ENCODE data around the gene PRDX1.
A peak's percentile ranks its signal among the peaks of the same experiment; 100 is the strongest.
"Not testable (repeated sequence)": the region's sequence is repeated elsewhere in the genome, so short reads cannot be mapped to it uniquely, and the experiment has no call there.

Gene PRDX1

GRCh38 chr1:45503462-45504360 lies 18.0 kb downstream of the PRDX1 start:
- DNase-seq (ENCODE audit: low spot score), result no peak

DNA sequence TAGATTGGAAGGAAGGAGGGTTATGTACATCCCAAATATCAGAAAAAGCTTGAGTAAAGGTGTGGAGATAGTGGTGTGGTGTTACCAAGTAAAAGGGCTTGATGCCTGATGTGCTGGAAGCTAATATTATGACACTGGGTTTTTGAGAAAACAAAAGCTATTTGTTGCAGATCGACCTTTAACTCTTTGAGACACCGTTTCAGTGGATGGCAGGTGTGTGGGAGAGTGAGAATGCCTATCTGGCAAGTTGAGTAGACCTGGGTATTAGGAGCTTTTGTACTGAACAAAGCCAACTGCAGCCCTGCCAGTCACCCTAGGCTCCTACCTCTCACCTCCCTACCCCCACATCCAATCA lies 20.2 kb downstream of the PRDX1 start:
- DNase-seq (ENCODE audit: low spot score), result no peak

DNA sequence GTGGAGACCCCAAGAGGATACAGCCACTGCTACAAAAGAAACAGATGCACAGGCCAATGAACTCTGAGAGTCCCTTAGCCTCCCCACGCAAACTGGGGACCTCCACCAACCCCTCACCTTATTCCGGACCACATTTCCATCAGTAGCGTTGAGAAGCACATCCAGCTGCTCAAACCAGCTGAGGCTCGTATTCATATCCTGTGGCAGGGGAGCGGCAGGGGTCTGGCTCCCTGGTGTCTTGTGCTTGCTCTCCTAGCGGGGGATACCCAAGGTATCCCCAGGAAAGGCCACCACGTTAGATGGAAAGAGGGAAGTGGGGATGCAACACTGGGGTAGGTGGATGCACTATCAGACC lies 22.3 kb downstream of the PRDX1 start:
- DNase-seq (ENCODE audit: low spot score), result no peak

DNA sequence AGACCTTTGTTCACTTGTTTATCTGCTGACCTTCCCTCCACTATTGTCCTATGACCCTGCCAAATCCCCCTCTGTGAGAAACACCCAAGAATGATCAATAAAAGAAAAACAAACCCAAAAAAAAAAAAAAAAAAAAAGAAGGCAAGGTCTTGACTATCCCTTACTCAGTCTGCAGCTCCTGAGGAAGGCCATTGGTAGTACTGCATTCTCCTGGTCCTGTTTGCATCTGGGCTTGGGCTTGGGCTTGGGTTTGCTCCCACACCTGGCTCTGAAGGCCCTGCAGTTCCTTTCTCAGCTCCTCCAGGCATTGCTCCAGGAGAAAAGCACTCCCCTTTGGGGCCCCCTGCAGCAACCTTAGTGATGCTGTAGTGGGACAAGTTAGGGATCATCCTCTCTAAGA lies 23.4 kb downstream of the PRDX1 start:
- no peak for DNase-seq (ENCODE audit: low spot score)

- DNase-seq (ENCODE audit: low spot score), result peak; percentile 48
These were observed 28.5 kb downstream of the PRDX1 start for GRCh38 chr1:45493116-45493697.

DNA sequence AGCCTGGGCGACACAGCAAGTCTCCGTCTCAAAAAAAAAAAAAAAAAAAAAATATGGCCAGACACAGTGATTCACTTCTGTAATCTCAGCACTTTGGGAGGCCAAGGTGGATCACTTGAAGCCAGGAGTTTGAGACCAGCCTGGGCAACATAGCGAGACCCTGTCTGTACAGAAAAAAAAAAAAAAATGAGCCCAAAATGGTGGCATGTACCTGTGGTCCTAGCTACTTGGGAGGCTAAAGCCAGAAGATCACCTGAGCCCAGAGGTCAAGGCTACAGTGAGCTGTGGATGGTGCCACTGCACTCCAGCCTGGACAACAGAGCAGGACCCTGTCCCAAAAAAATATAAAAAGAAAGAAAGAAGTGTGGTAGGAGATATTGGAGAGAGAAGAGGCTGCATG lies 29.0 kb downstream of the PRDX1 start:
- DNase-seq (ENCODE audit: low spot score), result no peak

GRCh38 chr1:45491487-45492260 lies 30.0 kb downstream of the PRDX1 start:
- no peak for DNase-seq (ENCODE audit: low spot score)

- DNase-seq (ENCODE audit: low spot score), result peak; percentile 99
These were observed 30.8 kb downstream of the PRDX1 start, which contains the start of gene TESK2 for GRCh38 chr1:45490626-45491486. Gene TESK2 (minus strand): TSS chr1:45491163. CDS start chr1:45457785, 33,378 bp downstream.

DNA sequence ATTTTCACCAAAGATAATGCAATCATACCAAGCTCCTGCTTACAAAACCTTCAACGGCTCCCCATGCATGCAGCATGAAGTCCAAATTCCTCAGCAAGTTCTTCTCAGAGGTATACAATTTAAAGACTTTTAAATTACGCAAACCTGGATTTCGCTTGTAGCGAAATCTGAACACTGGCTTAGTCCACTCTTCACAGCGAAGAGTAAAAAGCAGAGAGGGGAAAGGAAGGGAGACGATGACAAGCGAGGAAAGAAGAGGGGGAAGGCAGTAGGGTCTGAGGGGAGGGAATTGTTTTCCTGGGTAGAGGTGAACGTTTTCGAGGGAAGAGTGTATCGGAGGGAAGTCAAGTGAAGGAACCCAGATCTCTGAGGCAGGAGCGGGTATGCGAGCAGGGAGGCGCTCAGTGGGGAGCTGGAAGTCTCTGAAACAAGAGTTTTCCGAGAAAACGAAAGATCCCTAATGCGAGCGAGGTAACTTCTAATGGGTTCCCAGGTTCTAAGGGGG lies 31.5 kb downstream of the PRDX1 start:
- DNase-seq (ENCODE audit: low spot score), result peak; percentile 47

DNA sequence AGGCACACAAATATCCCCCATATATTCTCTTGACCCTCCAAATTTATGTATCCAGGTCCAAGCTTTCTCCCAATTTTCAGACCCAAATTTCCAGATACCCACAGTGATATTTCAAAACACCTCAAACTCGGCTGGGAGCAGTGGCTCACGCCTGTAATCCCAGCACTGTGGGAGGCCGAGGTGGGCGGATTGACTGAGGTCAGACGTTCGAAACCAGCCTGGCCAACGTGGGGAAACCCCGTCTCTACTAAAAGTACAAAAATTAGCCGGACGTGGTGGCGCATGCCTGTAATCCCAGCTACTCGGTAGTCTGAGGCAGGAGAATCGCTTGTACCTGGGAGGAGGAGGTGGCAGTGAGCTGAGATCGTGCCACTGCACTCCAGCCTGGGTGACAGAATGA lies 32.3 kb downstream of the PRDX1 start:
- not testable (repeated sequence) for DNase-seq (ENCODE audit: low spot score)

- DNase-seq (ENCODE audit: low spot score), result no peak
These were observed 32.9 kb downstream of the PRDX1 start for GRCh38 chr1:45488666-45489377.

DNA sequence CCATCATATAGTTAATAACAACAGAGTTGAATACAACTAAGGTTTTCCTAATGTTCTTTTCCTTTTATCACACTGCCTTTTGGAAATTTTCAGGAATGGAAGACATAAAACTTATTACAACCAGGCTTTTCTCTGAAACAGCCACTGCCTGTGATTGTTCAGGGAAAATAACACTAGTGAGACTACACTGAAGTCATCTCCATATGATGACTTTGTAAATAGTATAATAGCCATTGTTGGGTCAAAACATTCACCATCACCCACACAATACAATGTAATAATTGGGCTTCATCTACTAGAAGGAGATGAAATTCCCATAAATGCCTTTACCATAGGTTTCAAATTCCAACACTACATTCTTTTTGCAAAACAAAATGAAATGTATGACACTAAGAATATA lies 35.7 kb downstream of the PRDX1 start:
- DNase-seq (ENCODE audit: low spot score), result no peak

DNA sequence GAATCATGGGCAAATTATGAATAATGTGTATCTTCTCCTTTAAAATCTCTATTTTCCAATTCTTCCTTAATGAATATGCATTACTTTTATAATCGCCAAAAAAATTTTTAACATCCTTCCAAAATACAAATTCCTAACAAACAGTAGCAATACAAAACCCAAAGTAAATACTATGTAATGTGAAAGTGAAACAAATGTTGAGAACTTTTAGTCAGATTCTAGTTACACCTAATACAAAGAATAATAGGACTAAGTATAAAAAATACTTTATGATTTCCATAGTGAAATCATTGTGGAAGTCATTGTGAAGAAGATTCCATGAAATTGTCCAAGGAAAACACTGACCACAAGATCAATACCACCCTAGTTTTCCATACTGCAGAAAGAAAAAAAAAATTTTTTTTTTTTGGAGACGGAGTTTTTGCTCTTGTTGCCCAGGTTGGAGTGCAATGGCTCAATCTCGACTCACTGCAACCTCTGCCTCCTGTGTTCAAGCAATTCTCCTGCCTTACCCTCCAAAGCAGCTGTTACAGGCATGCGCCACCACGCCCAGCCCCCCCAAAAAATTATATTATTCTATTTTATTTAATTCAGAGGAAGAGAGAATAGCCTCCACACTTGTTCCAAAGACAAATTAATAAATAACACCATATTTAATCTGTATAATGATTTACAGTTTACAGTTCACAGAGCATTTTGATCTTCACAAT lies 42.5 kb downstream of the PRDX1 start:
- no peak for DNase-seq (ENCODE audit: low spot score)

- no peak for DNase-seq (ENCODE audit: low spot score)
These were observed 43.4 kb downstream of the PRDX1 start for GRCh38 chr1:45478121-45478814.

DNA sequence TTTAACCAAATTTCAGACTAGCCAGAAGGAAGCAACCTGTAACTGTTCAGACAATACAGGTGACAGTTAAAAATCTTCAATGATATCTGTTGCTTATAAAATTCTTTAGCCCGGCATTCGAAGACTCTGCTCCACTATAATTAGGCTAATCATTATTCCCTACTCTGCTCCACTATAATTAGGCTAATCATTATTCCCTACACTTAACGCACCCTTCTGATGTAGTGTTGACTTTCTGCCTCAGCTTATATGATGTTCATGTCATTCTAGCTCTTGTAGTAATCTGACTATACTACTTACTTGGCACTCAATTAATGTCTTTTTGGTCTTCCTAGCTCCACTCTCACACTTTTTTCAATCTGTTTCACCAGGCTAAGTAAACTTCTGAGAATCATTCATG lies 44.0 kb downstream of the PRDX1 start:
- no peak for DNase-seq (ENCODE audit: low spot score)

DNA sequence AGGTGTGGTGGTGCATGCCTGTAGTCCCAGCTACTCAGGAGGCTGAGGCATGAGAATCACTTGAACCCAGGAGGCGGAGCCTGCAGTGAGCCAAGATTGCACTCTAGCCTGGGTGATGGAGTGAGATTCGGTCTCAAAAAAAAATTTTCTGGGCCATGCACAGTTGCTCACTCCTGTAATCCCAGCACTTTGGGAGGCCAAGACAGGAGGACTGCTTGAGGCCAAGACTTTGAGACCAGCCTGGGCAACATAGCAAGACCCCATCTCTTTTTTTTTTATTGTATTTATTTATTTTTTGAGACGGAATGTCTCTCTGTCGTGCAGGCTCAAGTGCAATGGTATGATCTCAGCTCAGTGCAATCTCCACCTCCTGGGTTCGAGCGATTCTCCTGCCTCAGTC lies 47.5 kb downstream of the PRDX1 start:
- not testable (repeated sequence) for DNase-seq (ENCODE audit: low spot score)

DNA sequence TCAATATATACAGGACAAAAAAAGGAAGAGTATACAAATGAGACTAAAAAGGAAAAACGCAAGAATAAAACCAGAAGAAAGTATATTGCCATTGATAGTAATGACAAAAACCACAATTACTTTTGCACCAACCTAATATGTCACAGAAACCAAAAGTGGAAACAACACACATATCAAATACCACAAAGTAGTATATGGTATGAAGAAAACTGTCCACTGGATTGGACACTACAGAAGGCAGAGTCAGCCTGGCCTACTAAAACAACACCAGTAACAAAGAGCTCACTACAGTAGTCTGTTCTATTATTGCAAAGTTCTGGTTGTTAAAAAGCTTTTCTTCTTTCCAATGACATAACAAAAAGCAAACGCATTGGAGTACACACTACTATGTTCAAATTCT lies 48.4 kb downstream of the PRDX1 start:
- DNase-seq (ENCODE audit: low spot score), result no peak

DNA sequence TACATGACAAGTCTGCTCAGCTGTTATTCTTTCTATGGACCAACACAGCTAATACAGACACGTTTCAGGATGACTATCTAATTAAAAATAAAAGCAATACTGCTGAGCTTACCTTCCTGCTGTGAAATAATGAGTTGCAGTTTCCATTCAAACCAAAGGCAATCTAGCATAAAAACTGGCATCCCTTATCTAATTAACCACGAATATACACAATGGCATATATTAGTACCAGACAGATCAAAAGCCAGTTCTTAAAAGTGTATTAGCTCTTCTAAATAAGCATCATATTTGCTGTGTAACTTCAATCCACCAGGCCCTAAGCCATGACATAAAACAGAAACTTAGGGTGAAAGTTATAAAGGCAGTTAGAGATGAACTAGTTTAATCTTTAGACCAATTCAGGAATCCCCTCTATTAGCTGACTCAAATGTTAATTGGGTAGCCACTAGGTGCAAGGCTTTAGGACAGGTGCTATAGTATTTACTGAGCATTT lies 51.3 kb downstream of the PRDX1 start:
- no peak for DNase-seq (ENCODE audit: low spot score)

DNA sequence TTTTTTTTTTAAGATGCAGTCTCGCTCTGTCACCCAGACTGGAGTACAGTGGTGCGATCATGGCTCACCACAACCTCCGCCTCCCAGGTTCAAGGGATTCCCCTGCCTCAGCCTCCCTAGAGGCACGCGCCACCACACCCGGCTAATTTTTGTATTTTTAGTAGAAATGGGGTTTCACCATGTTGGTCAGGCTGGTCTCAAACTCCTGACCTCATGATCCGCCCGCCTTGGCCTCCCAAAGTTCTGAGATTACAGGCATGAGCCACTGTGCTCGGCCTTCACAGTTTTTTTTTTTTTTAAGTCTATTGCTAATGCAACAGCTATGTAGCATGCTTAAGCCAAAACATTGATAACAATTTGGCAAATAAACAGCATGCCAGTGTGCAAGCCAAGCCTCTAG lies 54.3 kb downstream of the PRDX1 start:
- not testable (repeated sequence) for DNase-seq (ENCODE audit: low spot score)

DNA sequence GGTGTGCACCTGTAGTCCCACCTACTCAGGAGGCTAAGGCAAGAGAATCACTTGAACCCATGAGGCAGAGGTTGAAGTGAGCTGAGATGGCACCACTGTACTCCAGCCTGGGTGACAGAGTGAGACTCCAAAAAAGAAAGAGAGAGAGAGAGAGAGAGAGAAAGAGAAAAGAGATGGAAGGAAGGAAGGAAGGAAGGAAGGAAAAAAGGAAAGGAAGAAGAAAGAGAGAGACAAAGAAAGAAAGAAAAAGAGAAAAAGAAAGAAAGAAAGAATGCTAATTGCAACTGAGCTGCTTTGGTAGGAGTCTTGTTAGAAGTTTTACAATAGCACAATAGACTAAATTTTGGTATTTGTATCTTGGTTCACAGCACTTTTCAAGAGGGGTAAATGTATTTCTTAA lies 56.4 kb downstream of the PRDX1 start:
- DNase-seq (ENCODE audit: low spot score), result no peak

All from GM03348 (cell line).